Activated T-helper 9 cell treated with anti-CD3 and anti-CD28 coated beads, Interleukin-2, amount 50 U/mL, for 16 hours (primary cell): ENCODE measurements around the gene HEPHL1.
A peak's percentile ranks its signal among the peaks of the same experiment; 100 is the strongest.
"Not testable (repeated sequence)": the region's sequence is repeated elsewhere in the genome, so short reads cannot be mapped to it uniquely, and the experiment has no call there.

Experiments
- DNase-seq: peaks from one replicate; pipeline ENCODE4 v3.0.0-alpha.2; 2020; ENCODE audit warnings: low read depth

The HEPHL1 gene

DNA sequence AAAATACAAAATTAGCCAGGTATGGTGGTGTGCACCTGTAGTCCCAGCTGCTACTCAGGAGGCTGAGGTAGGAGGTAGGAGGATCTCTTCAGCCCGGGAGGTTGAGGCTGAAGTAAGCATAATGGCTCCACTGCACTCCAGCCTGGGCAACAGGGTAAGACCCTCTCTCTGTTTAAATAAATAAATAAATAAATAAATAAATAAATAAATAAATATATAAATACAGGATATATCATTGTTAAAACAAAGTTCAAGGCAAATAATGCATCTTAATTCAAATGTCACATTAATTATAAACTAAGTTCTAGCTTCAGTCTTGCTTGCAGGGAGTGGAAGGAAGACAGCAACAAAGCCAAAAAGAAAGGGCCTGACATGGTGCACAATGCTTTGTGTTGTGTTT lies 63.0 kb downstream of the HEPHL1 start:
- no peak for DNase-seq

DNA sequence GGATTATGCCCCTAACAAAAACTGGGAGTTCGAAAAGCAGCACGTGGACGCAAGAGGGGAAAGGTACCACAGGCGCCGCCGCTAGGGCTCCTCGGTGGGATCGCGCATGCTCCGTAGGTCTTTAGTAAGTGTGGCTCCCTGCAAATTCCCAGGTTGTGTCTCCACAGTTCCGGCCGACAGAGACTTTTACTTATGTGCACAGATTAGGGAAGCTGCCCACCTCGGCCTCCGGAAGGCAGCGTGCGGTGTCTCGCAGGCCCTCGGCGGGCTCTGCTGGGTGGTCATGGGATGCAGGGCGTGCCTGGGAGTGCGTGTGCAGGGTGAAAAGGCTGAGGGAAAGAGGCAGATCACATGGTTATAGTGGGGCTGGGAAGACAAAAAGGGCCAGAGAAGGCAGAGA lies 67.8 kb downstream of the HEPHL1 start:
- DNase-seq, result no peak

DNA sequence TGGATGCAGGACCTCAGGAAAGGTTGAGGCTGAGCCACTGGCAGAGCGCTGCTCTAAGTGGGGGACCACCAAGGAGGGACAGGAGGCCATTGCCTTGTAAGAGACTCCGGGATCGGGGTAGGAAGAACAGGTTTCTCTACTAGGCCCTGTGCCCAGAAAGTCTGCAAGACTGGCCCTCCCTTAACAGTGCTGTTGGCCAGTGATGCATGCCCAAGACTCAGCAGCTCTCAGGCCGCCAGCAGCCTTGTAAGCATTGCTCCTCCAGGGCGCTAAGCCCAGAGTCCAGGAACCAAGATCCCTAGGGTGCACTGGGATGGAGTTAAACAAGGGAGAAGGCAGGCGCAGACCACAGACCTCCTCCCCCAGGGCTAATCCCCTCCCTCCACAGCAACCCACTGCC lies 68.2 kb downstream of the HEPHL1 start:
- DNase-seq, result no peak

DNA sequence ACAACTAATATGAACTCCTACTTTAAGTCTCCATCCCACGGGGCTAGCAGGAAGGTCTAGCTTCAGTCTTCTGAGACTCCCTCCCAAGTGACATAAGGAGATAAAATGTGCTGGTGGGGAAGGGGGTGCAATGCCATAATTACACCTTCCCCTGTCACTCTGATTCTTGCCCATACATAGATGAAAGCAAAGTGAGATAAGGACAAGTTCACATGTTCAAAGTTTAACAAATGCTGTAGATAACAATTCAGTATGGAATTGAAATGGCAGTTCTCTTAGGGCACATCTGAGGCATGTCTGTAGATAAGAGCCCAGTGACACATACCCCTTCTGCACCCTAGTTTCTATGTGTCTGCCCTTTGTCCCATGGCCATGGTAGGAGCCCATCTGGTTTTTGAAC lies 69.2 kb downstream of the HEPHL1 start:
- DNase-seq, result no peak

DNA sequence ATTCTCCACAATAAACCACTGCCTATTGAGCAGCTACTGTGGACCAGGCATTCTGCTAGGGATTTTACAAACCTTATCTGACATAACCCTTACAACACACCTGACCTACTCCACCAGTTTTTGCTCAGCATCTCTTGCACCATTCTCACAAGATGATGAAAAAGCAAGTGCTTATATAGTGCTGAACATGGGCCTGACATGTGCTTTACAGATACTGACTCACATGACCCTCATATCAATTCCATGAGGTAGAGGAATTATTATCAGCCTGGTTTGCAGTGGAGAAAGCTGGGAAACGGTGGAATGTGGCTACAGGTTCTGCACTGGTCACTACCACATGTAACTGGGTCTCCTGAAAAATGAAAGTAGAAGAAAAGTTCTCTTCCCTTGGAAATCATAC lies 69.9 kb downstream of the HEPHL1 start:
- DNase-seq, result no peak

DNA sequence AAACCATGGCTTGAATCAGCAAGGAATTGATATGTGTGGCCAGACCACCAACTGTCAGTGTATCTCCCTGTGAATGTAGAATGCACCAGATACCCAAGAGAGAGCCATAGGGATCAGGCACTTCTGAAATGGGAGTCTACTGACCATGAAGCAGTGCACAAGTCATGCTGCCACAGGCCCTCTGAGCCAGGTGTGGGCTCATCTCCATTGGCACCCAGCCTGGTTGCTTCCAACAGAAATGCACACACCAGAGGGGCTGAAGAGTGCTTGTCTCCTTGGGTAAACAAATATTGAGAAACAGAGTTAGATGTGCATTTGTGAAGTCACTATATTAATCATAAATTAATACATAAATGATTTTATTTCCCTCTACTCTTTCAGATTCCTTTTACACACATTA lies 79.1 kb downstream of the HEPHL1 start:
- DNase-seq, result no peak

DNA sequence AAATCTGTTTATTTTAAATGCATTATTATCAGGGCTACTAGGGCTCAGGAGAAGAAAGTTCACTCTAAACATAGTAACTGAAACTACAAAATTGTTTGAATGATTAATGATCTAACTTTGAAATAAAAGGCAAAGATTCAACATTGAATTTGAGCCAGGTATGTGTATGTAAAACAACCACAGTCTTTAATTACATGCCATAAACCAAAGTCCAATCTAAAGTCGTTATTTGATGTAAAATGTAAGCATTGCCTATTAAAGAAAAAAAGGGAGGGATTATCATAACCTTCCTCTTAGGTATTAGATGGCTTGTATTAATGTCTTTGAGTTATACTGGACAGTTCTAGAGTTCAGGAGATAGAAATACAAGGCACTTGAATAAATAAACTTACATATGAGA lies 82.3 kb downstream of the HEPHL1 start:
- DNase-seq, result no peak

DNA sequence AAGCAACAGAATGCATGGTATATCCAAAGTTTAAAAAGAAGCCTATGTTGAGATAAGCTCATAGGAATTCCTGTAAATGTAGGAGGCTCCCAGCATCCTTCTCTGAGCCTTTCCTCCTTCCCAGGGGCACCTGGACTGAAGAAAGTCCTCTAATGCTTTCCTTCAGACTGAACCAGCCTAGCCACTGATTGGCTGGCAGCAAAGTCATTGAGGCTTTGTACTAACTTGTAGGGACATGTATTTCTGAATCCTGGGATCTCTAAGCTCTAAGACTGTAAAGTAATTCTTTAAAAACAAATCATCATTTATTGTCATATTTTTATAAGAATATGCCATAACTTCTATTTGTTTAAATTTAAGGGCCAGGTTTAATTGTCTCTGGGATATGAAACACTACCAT lies 83.6 kb downstream of the HEPHL1 start:
- DNase-seq, result no peak

DNA sequence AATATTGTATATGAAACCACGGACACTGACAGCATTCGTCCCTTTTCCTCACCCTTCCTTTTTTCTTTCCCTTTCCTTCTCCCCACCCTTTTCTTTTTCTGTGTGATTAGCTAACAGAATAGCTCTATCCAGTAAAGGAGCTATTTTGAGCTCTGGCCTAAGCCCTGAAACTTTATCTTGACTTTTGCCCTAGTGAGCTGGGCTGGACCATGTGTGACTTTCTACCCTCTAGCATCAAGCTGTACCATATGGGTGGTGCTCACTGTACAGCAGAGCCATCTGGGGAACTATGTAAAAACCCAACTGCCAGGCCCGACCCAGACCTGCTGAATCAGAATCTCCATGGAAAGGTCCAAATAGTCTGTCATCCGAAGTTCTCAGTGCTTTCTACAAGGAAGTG lies 85.6 kb downstream of the HEPHL1 start:
- no peak for DNase-seq

DNA sequence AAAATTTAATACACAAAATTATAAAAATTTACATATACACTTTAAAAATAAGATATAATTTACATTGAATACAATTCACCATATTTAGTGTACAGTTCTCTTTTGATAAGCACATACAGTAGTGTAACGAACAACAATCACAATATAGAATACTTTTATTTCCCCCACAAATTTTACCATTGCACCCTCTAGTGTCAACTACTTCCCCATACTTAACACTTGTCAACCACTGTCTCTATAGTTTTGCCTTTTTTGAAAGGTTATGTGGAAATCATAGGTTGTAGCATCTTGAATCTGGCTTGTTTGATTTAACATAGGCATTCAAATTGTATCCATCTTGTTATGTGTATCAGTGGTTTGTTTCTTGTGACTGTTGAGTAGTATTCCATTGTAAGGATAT lies 86.2 kb downstream of the HEPHL1 start:
- no peak for DNase-seq

DNA sequence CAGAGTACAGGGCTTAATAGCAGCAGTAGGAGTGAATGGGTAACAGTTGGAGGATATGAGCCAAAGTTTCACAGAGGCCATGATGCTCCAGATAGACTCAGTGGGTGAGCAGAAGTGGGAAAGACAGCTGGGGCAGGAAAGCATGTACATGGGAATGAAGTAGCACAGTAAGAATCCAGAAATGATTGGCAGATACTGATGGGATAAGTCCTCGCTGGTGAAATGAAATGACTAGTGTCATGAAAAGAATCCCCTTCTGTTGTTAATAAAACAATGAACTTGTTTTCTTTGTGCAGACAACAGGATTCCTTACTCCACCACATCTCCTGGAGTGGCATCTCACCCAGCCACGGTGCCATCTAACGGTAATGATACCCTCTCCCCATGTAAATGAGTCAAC lies 90.1 kb downstream of the HEPHL1 start:
- DNase-seq, result no peak

DNA sequence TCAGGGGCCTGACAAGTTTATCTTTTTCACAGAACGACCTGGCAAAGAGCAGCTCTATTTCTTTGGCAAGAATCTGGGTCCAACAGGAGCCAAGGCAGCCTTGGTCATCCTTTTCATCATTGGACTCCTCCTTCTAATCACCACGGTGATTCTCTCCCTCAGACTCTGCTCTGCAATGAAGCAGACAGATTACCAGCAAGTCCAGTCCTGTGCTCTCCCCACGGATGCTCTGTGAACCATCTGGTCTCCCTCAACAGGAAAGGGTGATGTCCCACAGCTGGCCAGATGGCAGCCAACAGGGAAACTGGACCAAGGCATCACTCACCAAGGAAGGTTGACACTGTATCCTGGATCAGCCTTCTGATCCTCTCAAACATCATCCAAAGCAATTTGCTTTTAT lies 90.5 kb downstream of the HEPHL1 start:
- no peak for DNase-seq

DNA sequence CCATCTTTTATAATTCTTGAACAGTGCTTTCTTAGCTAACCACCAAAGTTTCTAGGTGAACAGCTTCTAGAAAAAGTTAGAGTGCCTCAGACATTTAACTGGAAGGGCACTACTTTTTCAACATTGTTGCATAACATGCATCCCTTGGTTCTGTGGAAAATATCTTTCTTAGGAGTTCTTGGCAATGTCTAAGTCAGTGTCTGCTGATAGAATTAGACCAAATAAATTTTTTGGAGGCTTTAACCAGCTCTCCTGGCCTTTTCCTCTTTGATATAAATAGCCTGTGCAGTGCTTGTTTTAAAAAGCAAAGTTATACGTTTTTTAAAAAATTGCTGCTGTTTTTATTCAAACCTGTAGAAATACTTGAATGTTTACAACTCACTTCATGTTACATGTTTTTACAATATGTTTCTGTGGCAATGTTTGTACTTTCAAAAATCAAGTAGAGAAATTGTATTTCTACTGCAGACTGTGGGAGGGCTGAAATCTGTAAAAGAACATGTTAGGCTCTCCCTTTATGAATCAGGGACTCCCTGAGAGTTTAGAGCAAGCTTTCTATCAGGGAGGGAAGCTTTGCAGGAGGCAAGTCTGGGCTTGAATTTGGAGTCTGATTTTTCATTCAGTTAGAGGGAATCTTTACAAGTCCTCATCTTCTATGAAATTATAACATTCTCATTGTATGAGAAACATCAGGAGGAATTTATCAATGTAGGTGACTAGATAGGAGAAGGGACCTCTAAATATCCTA lies 91.2 kb downstream of the HEPHL1 start:
- DNase-seq, result no peak

DNA sequence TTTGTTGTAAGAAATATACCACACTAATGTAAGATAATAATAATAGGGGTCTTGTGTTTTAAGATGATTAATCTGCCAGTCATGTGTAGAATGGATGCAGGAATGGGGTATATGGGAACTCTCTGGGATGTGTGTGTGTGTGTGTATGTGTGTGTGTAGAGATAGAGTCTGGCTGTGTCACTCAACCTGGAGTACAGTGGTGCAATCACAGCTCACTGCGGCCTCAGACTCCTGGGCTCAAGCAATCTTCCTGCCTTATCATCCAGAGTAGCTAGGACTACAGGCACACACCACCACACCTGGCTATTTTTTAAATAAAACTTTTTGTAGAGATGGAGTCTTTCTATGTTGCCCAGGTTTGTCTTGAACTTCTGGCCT lies 96.0 kb downstream of the HEPHL1 start:
- no peak for DNase-seq

DNA sequence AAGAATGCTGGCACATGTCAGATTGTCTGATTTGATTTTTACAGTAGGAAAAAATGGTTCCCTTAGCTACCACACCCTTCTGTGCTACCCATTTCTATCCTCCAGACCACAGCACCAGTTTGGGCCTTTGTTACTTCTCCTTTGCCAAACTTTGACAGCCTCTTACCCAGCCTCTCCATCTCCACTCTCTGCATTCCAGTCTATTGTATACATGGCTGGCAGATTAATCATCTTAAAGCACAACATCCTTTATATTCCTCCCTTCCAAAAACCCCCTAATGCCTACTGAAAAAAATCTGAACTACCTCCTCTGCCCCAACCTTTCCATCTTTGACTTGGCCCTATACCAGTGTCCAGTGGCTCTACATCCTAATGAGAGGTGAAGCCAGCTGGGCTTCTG lies 96.7 kb downstream of the HEPHL1 start:
- DNase-seq, result no peak

DNA sequence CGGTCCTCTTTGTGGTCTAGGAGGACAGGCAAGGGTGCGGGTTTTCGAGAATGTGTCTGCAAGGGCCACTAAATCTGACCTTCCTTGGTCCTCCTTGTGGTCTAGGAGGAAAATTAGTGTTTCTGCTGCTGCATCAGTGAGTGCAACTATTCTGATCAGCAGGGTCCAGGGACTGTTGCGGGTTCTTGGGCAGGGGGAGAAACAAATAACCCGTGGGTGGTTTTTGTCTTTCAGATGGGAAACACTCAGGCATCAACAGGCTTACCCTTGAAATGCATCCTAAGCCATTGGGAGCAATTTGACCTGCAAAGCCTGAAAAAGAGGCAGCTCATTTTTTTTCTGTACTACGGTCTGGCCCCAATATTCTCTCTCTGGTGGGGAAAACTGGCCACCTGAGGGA lies 98.5 kb downstream of the HEPHL1 start:
- not testable (repeated sequence) for DNase-seq

DNA sequence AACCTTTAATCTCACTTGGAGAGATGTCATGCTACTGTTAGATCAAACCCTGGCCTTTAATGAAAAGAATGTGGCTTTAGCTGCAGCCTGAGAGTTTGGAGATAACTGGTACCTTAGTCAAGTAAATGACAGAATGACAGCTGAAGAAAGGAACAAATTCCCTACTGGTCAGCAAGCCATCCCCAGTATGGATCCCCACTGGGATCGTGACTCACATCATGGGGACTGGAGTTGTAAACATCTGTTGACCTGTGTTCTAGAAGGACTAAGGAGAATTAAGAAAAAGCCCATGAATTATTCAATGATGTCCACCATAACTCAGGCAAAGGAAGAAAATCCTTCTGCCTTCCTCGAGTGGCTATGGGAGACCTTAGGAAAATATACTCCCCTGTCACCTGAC lies 99.4 kb downstream of the HEPHL1 start:
- not testable (repeated sequence) for DNase-seq

DNA sequence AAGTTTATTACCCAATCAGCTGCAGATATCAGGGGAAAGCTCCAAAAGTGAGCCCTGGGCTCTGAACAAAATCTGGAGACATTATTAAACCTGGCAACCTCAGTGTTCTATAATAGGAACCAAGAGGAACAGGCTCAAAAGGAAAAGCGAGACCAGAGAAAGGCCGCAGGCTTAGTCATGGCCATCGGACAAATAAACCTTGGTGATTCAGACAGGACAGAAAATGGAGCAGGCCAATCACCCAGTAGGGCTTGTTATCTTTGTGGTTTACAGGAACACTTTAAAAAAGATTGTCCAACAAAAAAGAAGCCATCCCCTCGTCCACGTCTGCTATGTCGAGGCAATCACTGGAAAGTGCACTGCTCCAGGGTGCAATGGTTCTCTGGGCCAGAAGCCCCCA lies 99.8 kb downstream of the HEPHL1 start:
- no peak for DNase-seq

DNA sequence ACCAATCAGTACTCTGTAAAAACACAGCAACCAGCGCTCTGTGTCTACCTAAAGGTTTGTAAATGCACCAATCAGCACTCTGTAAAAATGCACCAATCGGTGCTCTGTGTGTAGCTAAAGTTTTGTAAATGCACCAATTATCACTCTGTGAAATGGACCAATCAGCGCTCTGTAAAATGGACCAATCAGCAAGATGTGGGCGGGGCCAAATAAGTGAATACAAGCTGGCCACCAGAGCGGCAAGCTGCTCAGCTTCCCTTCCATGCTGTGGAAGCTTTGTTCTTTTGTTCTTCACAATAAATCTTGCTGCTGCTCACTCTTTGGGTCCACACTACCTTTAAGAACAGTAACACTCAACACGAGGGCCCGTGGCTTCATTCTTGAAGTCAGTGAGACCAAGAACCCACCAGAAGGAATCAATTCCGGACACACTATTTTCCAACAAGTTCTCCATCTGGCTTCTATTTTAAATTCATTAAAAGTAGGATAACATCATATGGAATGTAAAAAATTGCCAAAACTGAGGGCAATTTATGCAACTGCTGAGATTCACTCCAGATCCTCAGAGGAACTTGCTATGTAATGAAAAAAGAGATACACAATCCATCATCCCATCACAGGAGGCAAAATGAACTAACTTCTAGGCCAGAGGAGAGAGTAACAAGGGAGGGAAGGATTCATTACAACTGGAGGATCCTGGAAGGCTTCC lies 104.4 kb downstream of the HEPHL1 start:
- no peak for DNase-seq

DNA sequence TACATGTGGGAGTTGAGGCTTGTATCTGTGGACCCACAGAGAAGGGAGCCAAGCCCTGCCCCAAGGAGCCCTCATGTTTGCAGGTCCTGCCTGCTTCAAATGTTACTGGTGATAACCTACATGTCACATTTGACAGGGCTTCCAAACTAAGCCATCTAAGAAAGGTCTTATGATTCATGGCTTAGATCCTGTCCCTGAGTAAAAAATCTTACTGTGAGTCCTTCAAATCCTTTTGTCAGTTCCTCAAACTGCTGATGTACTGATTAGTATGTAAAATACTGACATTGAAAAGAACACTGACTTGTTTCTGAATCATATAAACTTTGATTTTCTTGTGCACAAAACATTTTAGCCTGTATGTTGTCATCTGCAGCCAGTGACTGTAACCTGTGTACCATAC lies 106.5 kb downstream of the HEPHL1 start:
- no peak for DNase-seq

DNA sequence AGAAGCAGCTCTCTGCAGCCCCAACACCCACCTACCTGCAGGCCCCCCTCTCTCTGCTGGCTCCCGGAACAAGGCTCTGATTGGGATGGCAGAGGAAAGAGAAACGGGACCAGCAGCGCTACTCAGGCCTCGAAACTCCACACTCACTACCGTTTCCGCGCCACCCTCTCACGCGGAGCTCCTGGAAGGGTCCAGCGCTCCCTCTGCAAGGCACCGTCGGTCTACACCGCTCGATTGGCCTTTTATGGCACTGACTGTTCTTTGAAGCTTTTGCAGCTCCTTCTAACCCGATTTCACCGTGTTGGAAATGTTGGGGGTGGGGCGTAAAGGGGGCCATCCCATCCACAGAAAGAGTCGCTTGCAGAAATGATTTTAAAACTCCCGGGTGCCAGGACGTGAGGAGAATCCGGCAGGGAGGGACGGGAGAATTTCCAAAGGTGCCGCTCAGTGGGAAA lies 107.2 kb downstream of the HEPHL1 start:
- no peak for DNase-seq

DNA sequence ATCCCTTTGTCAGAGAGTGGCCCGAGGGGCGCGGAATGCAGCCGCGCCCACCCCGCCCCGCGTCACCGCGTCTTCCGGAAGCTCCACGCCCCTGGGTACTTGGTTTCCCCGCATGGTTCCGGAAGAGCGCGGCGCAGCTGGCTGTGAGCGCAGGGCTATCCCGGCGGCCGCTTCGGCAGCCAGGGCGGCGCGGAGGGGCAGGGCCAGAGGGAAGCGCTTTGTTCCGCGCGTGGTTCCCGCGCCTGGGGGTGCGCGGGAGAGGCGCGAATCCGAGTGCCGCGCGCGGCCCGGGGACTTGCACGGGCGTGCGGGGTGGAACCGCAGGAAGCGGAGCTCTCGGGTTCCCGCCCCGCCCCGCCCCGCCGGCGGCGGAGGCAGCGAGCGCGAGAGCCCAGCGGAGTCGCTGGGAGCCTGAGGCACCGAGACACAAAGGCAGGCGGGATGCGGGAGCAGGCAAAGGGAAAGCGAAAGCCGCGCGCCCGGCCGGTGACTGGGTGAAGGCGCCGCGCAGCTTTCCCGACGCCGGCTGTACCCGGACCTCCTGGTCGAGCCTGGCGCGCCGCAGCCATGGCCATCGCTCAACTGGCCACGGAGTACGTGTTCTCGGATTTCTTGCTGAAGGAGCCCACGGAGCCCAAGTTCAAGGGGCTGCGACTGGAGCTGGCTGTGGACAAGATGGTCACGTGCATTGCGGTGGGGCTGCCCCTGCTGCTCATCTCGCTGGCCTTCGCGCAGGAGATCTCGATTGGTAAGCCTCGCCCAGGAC lies 107.8 kb downstream of the HEPHL1 start, which contains the start of gene PANX1:
Gene PANX1 (plus strand): TSS at position 96 of the 766 bp plus-strand sequence. CDS start 472 bp downstream, at position 568.
- DNase-seq, result peak; percentile 67
